Transverse colon (tissue), 4 donors: Measurements from ENCODE around the gene TC2N. TPM values are rescaled to one million over a fixed set of nuclear protein-coding genes. Genes with fewer than 3 reads are reported as not detected.
"Not testable (repeated sequence)": the region's sequence is repeated elsewhere in the genome, so short reads cannot be mapped to it uniquely, and the experiment has no call there.

Source experiments
- DNase-seq: peaks from one replicate; pipeline ENCODE4 v3.0.0-alpha.2; 2019
- H3K27ac ChIP-seq, 4 donors: fragments of 200-600 bp; sonication (generic); 2 replicates each; pipeline ENCODE4 v1.5.1; 2016 to 2018; ENCODE audit warnings: inconsistent platforms in 4 of 4
- H3K27me3 ChIP-seq: fragments of 200-600 bp; sonication (generic); 2 replicates; pipeline ENCODE4 v1.5.1; 2017; ENCODE audit warnings: inconsistent platforms
- H3K36me3 ChIP-seq, 4 donors: fragments of 200-600 bp; sonication (generic); 2 replicates each; pipeline ENCODE4 v1.5.1; 2017 to 2019; ENCODE audit warnings: inconsistent platforms in 4 of 4
- H3K4me1 ChIP-seq, 4 donors: fragments of 200-600 bp; sonication (generic); 2 replicates each; pipeline ENCODE4 v1.5.1; 2017 to 2020; ENCODE audit warnings: inconsistent platforms in 4 of 4
- H3K4me3 ChIP-seq, 4 donors: fragments of 200-600 bp; sonication (generic); 1 replicate in 1 of 4; 2 replicates in 3 of 4; pipeline versions ENCODE4 v1.5.1 to v1.6.1; 2017 to 2019; ENCODE audit warnings: inconsistent platforms in 4 of 4
- H3K9me3 ChIP-seq, 2 donors: fragments of 200-600 bp; sonication (generic); 2 replicates each; pipeline ENCODE4 v1.5.1; 2017 to 2019; ENCODE audit warnings: inconsistent platforms in 2 of 2
- EP300 ChIP-seq: sonication (generic); formaldehyde crosslinking; IDR thresholded peaks from one replicate; pipeline ENCODE4 v1.6.1; 2017; ENCODE audit warnings: antibody characterized with exemption, low read depth
- POLR2A ChIP-seq: fragments of 450-650 bp; IDR thresholded peaks from one replicate; pipeline ENCODE4 v1.6.1; 2016; ENCODE audit warnings: antibody characterized with exemption, mild to moderate bottlenecking, moderate library complexity
- POLR2AphosphoS5 ChIP-seq, 3 donors: sonication (generic); formaldehyde crosslinking; IDR thresholded peaks; one replicate each; pipeline ENCODE4 v1.6.1; 2016; ENCODE audit warnings: antibody characterized with exemption in 3 of 3
- WGBS, 2 donors: methylation state at CpG; one replicate each; pipeline ENCODE4 v1.1.5; 2018; ENCODE audit warnings: low coverage in 1 of 2; 5-methylcytosine and 5-hydroxymethylcytosine counted together
- in situ Hi-C, 4 donors: fragments of 200-750 bp; cut with MboI; loops; one replicate each; pipeline versions ENCODE4 v1.15.0 to v1.15.1; 2017; ENCODE audit warnings: low sequenced_read_pairs in 3 of 4, low pct_ligation_motif_present in 1 of 4, low pct_unique_long_range_greater_than_20kb in 1 of 4
- intact Hi-C: fragments of 100-400 bp; cut with DNase I; formaldehyde crosslinking; loops from one replicate; pipeline ENCODE4 v1.15.1; 2023; ENCODE audit warnings: low total_unique reads
- total RNA-seq, 4 donors: library from RNA; depleted of rRNA; stranded (reverse); fragments of >200 nt; gene quantifications; one replicate each; pipeline ENCODE4 v1.1.0, GENCODE V29; 2016
- TF ChIP-seq, protein P1 (sequence below), 5 experiments: fragments of 200-600 bp in 3 of 5; fragments of 450-650 bp in 2 of 5; sonication (generic) in 3 of 5; IDR thresholded peaks; 1 replicate in 2 of 5; 2 replicates in 3 of 5; pipeline ENCODE4 v1.5.1; 2016 to 2017; ENCODE audit warnings: antibody characterized with exemption in 5 of 5, inconsistent platforms in 3 of 5, mild to moderate bottlenecking in 2 of 5, moderate library complexity in 1 of 5

Gene TC2N
- total RNA-seq, 4 donors from 2014 or later = 36.0 to 85.4 (median 53.7) TPM

DNA sequence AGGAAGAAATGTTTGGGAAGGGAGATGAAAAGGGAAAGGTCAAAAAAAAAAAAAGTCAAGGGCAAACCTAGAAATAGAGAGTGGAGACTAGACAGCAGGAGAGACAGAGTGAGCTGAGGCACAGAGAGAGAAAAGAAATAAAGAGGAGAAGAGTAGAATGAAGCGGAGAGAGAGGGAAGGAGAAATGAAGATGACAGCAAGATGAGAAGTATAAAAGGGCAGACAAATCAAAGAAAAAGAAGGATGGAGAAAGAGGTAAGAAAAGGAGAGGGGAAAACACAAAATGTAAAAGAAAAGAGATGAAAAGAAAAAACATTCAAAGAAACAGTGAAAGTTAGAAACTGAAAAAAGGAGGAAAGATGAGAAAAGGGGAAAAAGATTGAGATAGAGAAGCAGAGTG lies 53.0 kb downstream of the TC2N start:
- peaks cover 0 to 25% (median 12%) of the 10 kb centered on the region in 4 donors for H3K36me3 ChIP-seq
- in situ Hi-C loops (no loop called here), intact Hi-C loops (no loop called here)
- H3K4me1 ChIP-seq = no peaks in the 10 kb centered on the region
- DNase-seq = no peak
- no peaks in the 10 kb centered on the region for H3K27me3 ChIP-seq
- no peak overlapping the region for H3K4me3 ChIP-seq
- H3K9me3 ChIP-seq = peaks cover 0 to 12% of the 10 kb centered on the region in 2 donors
- 92 to 100% methylated on average over 1 of the region's 1 CpG for WGBS, 2 donors
- no peak overlapping the region for H3K27ac ChIP-seq
- TF ChIP-seq POLR2AphosphoS5 (IDR thresholded peaks at IDR 0.05) (no peak), EP300 (no peak), POLR2A (no peak)
- TF ChIP-seq, protein P1, sequence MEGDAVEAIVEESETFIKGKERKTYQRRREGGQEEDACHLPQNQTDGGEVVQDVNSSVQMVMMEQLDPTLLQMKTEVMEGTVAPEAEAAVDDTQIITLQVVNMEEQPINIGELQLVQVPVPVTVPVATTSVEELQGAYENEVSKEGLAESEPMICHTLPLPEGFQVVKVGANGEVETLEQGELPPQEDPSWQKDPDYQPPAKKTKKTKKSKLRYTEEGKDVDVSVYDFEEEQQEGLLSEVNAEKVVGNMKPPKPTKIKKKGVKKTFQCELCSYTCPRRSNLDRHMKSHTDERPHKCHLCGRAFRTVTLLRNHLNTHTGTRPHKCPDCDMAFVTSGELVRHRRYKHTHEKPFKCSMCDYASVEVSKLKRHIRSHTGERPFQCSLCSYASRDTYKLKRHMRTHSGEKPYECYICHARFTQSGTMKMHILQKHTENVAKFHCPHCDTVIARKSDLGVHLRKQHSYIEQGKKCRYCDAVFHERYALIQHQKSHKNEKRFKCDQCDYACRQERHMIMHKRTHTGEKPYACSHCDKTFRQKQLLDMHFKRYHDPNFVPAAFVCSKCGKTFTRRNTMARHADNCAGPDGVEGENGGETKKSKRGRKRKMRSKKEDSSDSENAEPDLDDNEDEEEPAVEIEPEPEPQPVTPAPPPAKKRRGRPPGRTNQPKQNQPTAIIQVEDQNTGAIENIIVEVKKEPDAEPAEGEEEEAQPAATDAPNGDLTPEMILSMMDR (IDR thresholded peaks at IDR 0.05) = no peak

DNA sequence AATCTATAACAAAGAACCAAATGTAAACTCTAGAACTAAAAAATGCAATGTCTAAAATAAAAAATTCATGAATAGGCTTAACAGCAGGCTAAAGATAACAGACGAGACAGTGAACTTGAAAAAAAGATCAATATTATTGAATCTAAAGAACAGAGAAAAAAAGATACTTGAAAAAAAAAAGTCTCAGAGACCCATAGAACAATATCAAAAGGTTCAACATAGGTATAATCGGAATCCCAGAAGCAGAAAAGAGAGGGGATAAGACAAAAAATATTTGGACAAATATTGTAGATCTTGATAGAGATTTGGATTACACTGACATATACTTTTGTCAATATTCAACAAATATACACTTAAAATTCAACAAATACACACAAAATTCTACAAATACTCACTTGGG lies 56.6 kb downstream of the TC2N start:
- Histone ChIP-seq H3K4me1 (no peaks in the 10 kb centered on the region), H3K9me3 (peaks cover 15 to 30% of the 10 kb centered on the region in 2 donors), H3K4me3 (no peak overlapping the region), H3K36me3 (peaks cover 0 to 60% (median 18%) of the 10 kb centered on the region in 4 donors), H3K27ac (no peak overlapping the region), H3K27me3 (no peaks in the 10 kb centered on the region)
- in situ Hi-C loops (no loop called here), intact Hi-C loops (no loop called here)
- WGBS, 2 donors = 95 to 100% methylated on average over 2 of the region's 2 CpGs
- DNase-seq = no peak
- no peak for TF ChIP-seq EP300
- no peak for TF ChIP-seq POLR2A
- TF ChIP-seq, protein P1 (IDR thresholded peaks at IDR 0.05) = no peak
- no peak for TF ChIP-seq POLR2AphosphoS5 (IDR thresholded peaks at IDR 0.05)

DNA sequence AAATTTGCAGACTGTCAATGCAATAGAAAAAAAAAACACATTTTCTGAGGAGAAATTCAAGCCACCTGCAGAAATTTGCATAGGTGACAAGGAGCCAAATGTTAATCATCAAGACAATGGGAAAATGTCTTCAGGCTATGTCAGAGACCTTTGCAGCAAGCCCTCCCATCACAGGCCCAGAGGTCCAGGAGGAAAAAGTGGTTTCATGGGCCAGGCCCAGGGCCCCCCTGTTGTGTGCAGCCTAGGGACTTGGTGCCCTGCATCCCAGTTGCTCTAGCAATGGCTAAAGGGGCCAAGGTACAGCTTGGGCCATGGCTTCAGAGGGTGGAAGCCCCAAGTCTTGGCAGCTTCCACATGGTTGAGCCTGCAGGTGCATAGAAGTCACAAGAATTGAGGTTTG lies 60.6 kb downstream of the TC2N start:
- Histone ChIP-seq H3K4me3 (no peak overlapping the region), H3K36me3 (peaks cover 0 to 53% (median 17%) of the 10 kb centered on the region in 4 donors), H3K4me1 (no peaks in the 10 kb centered on the region), H3K27me3 (no peaks in the 10 kb centered on the region), H3K27ac (no peak overlapping the region), H3K9me3 (peaks cover 15 to 30% of the 10 kb centered on the region in 2 donors)
- DNase-seq = no peak
- no peak for TF ChIP-seq EP300
- no peak for TF ChIP-seq POLR2AphosphoS5 (IDR thresholded peaks at IDR 0.05)
- TF ChIP-seq, protein P1 (IDR thresholded peaks at IDR 0.05) = no peak
- no peak for TF ChIP-seq POLR2A
- in situ Hi-C loops = no loop called here
- intact Hi-C loops = no loop called here

DNA sequence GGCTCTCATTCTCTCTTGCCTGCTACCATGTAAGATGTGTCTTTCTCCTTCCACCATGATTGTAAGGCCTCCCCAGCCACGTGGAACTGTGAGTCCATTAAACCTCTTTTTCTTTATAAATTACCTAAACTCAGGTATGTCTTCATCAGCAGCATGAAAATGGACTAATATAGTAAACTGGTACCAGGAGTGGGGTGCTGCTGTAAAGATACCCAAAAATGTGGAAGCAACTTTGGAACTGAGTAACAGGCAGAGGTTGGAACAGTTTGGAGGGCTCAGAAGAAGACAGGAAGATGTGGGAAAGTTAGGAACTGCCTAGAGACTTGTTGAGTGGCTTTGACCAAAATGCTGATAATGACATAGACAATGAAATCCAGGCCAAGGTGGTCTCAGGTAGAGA lies 61.2 kb downstream of the TC2N start:
- intact Hi-C loops, H3K4me1 ChIP-seq, H3K27me3 ChIP-seq, H3K4me3 ChIP-seq, DNase-seq, in situ Hi-C loops, H3K27ac ChIP-seq: not testable (repeated sequence)
- H3K36me3 ChIP-seq = peaks cover 0 to 47% (median 14%) of the 10 kb centered on the region in 4 donors
- H3K9me3 ChIP-seq = peaks cover 15 to 30% of the 10 kb centered on the region in 2 donors
- WGBS, 2 donors = 71 to 81% methylated on average over 1 of the region's 1 CpG

DNA sequence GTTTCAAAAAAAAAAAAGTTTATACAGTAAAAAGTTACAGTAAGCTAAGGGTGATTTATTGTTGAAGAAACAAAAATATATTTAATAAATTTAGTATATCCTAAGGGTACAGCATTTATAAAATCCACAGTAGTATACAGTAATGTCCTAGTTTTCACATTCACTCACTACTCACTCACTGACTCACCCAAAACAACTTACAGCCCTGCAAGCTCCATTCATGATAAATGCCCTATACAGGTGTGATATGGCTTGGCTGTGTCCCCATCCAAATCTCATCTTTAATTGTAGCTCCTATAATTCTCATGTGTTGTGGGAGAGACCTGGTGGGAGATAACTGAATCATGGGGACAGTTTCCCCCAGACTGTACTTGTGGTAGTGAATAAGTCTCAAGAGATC lies 61.7 kb downstream of the TC2N start:
- intact Hi-C loops (no loop called here), in situ Hi-C loops (no loop called here)
- Histone ChIP-seq H3K27me3 (no peaks in the 10 kb centered on the region), H3K9me3 (peaks cover 15 to 26% of the 10 kb centered on the region in 2 donors), H3K27ac (no peak overlapping the region), H3K36me3 (peaks cover 0 to 42% (median 11%) of the 10 kb centered on the region in 4 donors), H3K4me1 (no peaks in the 10 kb centered on the region), H3K4me3 (no peak overlapping the region)
- no peak for DNase-seq
- TF ChIP-seq POLR2AphosphoS5 (IDR thresholded peaks at IDR 0.05) (no peak), POLR2A (no peak)
- TF ChIP-seq, protein P1 (IDR thresholded peaks at IDR 0.05) = no peak
